Activated CD8-positive, alpha-beta T cell treated with anti-CD3 and anti-CD28 coated beads, Interleukin-2, amount 10 ng/mL, durations not matched to agents 7 days and 5 days (primary cell): ENCODE results near the gene MEGF6. TPM values are rescaled to one million over a fixed set of nuclear protein-coding genes. Genes with fewer than 3 reads are reported as not detected.

Experiments
- ATAC-seq: fragments of 150-1000 bp; cut with Tn5 transposase; one replicate; pipeline ENCODE4 v1.10.0; 2021; ENCODE audit warnings: moderate library complexity
- CTCF ChIA-PET: fragments of 350-600 bp; sonication (Branson Sonifier 250); formaldehyde crosslinking; loops from one replicate; lab custom pipeline; 2021; ENCODE audit warnings: antibody characterized with exemption; lab: Charles Lee
- POLR2A ChIA-PET: fragments of 350-600 bp; sonication (Branson Sonifier 250); formaldehyde crosslinking; loops from one replicate; lab custom pipeline; 2021; ENCODE audit warnings: antibody characterized with exemption; lab: Charles Lee
- DNase-seq: peaks from one replicate; pipeline ENCODE4 v3.0.0-alpha.2; 2020
- H3K27ac Mint-ChIP-seq: one replicate; pipeline ENCODE4 v1.8.0; 2021; ENCODE audit warnings: mild to moderate bottlenecking, mixed read lengths
- H3K27me3 Mint-ChIP-seq: one replicate; pipeline ENCODE4 v1.8.0; 2021; ENCODE audit warnings: low read depth, mixed read lengths
- H3K36me3 Mint-ChIP-seq: one replicate; pipeline ENCODE4 v1.8.0; 2021; ENCODE audit warnings: low read depth, mixed read lengths
- H3K4me1 Mint-ChIP-seq: one replicate; pipeline ENCODE4 v1.8.0; 2021; ENCODE audit warnings: low read depth, mixed read lengths
- H3K4me3 Mint-ChIP-seq: one replicate; pipeline ENCODE4 v1.8.0; 2021; ENCODE audit warnings: mild to moderate bottlenecking, mixed read lengths
- H3K9me3 Mint-ChIP-seq: one replicate; pipeline ENCODE4 v1.8.0; 2022; ENCODE audit warnings: mixed read lengths; ENCODE audit not compliant: insufficient read depth
- total RNA-seq, 2 experiments: library from RNA; stranded (reverse); gene quantifications; one replicate each; pipeline ENCODE4 v1.2.3, GENCODE V29; 2021

MEGF6 gene
- total RNA-seq, 2 experiments from 2014 or later = 7.1 to 8.3 TPM

DNA sequence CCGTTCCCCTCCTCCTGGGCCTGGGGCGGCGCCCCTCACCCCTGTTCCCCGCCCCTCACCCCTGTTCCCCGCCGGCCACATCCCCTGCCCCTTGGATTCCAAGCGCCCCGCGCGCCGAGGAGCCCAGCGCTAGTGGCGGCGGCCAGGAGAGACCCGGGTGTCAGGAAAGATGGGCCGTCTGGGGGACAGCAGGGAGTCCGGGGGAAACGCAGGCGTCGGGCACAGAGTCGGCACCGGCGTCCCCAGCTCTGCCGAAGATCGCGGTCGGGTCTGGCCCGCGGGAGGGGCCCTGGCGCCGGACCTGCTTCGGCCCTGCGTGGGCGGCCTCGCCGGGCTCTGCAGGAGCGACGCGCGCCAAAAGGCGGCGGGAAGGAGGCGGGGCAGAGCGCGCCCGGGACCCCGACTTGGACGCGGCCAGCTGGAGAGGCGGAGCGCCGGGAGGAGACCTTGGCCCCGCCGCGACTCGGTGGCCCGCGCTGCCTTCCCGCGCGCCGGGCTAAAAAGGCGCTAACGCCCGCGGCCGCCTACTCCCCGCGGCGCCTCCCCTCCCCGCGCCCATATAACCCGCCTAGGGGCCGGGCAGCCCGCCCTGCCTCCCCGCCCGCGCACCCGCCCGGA is 40.7 kb upstream of the MEGF6 start, which contains the start of gene TP73:
Gene TP73, plus strand, starts transcription at position 587 of the 618 bp plus-strand sequence. CDS start 29,850 bp downstream, outside the sequence.
- ATAC-seq = no peak
- ChIA-PET POLR2A (no interaction called here), CTCF (interaction anchor here (0.9 kb wide), 1 partner anchor 72 kb away, joined by 3 read pairs; no protein-coding TSS in a partner anchor)
- DNase-seq = no peak
- Mint-ChIP-seq H3K4me1 (peaks cover 30% of the 10 kb centered on the region), H3K36me3 (peaks cover 4% of the 10 kb centered on the region), H3K27ac (no peak within 1 kb of the TSS), H3K27me3 (peaks cover 33% of the 10 kb centered on the region), H3K4me3 (peak within 1 kb of the TSS; percentile 25), H3K9me3 (no peaks in the 10 kb centered on the region)

- ChIA-PET POLR2A (no interaction called here), CTCF (interaction anchor here (0.9 kb wide), 1 partner anchor 73 kb away, joined by 3 read pairs; no protein-coding TSS in a partner anchor)
- Mint-ChIP-seq H3K4me3 (peak overlapping the region; percentile 12), H3K9me3 (no peaks in the 10 kb centered on the region), H3K27me3 (peaks cover 33% of the 10 kb centered on the region), H3K36me3 (peaks cover 7% of the 10 kb centered on the region), H3K27ac (no peak overlapping the region), H3K4me1 (peaks cover 27% of the 10 kb centered on the region)
- DNase-seq (no peak), ATAC-seq (no peak)
Measured at GRCh38 chr1:3651026-3651929, 40.0 kb upstream of the MEGF6 start.

- ChIA-PET CTCF (no interaction called here), POLR2A (interaction anchor here (0.9 kb wide), 1 partner anchor 12 kb away, joined by 3 read pairs; no protein-coding TSS in a partner anchor)
- peaks cover 10% of the 10 kb centered on the region for H3K36me3 Mint-ChIP-seq
- H3K27me3 Mint-ChIP-seq = peaks cover 28% of the 10 kb centered on the region
- no peaks in the 10 kb centered on the region for H3K9me3 Mint-ChIP-seq
- DNase-seq (no peak), ATAC-seq (no peak)
- H3K4me1 Mint-ChIP-seq = peaks cover 24% of the 10 kb centered on the region
- peak overlapping the region; percentile 66 for H3K27ac Mint-ChIP-seq
- H3K4me3 Mint-ChIP-seq = peak overlapping the region; percentile 80
Measured at GRCh38 chr1:3650248-3651025, 39.1 kb upstream of the MEGF6 start.

- Mint-ChIP-seq H3K27me3 (peaks cover 24% of the 10 kb centered on the region), H3K9me3 (no peaks in the 10 kb centered on the region), H3K4me3 (peak within 1 kb of the TSS; percentile 80), H3K36me3 (peaks cover 14% of the 10 kb centered on the region), H3K4me1 (peaks cover 24% of the 10 kb centered on the region), H3K27ac (peak within 1 kb of the TSS; percentile 66)
- CTCF ChIA-PET = interaction anchor here (0.7 kb wide), 1 partner anchor 31 kb away, joined by 3 read pairs; no protein-coding TSS in a partner anchor
- ATAC-seq (peak; percentile 98), DNase-seq (peak; percentile 93)
- POLR2A ChIA-PET = interaction anchor here (0.9 kb wide), 1 partner anchor 11 kb away, joined by 3 read pairs; no protein-coding TSS in a partner anchor
Measured at GRCh38 chr1:3649342-3650247, 38.3 kb upstream of the MEGF6 start, which contains the start of gene WRAP73. Gene WRAP73 (minus strand): TSS chr1:3650103. CDS start chr1:3649999, 104 bp downstream.

GRCh38 chr1:3646596-3646995 is 35.3 kb upstream of the MEGF6 start:
- CTCF ChIA-PET = no interaction called here
- Mint-ChIP-seq H3K27me3 (peaks cover 10% of the 10 kb centered on the region), H3K27ac (no peak overlapping the region), H3K9me3 (no peaks in the 10 kb centered on the region), H3K4me3 (no peak overlapping the region), H3K36me3 (peaks cover 21% of the 10 kb centered on the region), H3K4me1 (peaks cover 24% of the 10 kb centered on the region)
- POLR2A ChIA-PET = interaction anchor here (0.8 kb wide), 1 partner anchor 36 kb away, joined by 3 read pairs; no protein-coding TSS in a partner anchor
- ATAC-seq (no peak), DNase-seq (no peak)

DNA sequence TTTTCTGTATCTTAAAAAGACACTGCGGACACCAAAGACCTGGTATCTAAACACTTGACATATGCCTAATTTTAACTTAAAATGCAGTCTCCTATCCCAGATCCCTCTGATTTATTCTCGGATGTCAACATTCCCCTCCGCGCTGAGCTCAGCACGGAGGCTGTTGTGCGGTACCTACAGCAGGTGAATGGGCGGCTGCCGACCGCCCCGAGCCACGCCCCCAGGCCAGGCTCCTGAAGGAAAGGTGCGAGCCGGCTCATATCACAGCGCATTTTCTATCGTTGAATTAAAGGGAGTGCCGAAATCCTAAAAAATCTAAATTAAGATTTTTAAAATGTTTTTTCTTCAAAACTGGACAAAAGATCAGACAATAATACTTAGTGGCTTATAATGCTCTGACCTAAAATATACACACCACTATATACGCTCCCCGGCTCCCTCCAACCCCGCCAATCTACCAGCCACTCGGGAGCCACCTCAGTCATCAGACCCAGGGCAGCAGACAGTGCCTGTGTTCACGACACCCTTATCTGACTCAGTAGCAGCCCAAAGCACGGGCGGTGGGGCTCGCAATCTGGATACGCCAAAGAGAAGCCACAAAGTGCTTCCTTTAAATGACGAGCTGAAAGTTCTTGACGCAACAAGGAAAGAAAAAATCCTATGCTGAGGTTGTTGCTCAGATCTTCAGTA is 34.5 kb upstream of the MEGF6 start:
- CTCF ChIA-PET = interaction anchor here (0.6 kb wide), 1 partner anchor 27 kb away, joined by 4 read pairs; no protein-coding TSS in a partner anchor
- H3K9me3 Mint-ChIP-seq = no peaks in the 10 kb centered on the region
- ATAC-seq (no peak), DNase-seq (no peak)
- H3K4me3 Mint-ChIP-seq = no peak overlapping the region
- H3K27me3 Mint-ChIP-seq = peaks cover 4% of the 10 kb centered on the region
- POLR2A ChIA-PET = interaction anchor here (0.8 kb wide), 1 partner anchor 36 kb away, joined by 3 read pairs; no protein-coding TSS in a partner anchor
- H3K36me3 Mint-ChIP-seq = peaks cover 21% of the 10 kb centered on the region
- H3K4me1 Mint-ChIP-seq = peaks cover 21% of the 10 kb centered on the region
- no peak overlapping the region for H3K27ac Mint-ChIP-seq

DNA sequence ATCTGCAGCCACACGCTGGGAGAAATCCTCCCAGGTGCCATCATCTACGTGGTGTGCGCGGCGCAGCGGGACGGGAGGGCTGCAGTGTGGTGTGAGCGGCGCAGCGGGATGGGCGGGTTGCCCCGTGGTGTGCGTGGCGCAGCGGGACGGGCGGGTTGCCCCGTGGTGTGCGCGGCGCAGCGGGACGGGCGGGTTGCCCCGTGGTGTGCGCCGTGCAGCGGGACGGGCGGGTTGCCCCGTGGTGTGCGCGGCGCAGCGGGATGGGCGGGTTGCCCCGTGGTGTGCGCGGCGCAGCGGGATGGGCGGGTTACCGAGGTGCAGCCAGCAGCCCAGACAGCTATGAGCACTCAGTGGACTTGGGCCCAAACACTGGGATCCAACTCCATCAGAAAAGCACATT is 33.9 kb upstream of the MEGF6 start:
- no peak overlapping the region for H3K4me3 Mint-ChIP-seq
- no peak overlapping the region for H3K27ac Mint-ChIP-seq
- peaks cover 2% of the 10 kb centered on the region for H3K27me3 Mint-ChIP-seq
- CTCF ChIA-PET = no interaction called here
- DNase-seq = no peak
- H3K36me3 Mint-ChIP-seq = peaks cover 21% of the 10 kb centered on the region
- ATAC-seq = no peak
- H3K4me1 Mint-ChIP-seq = peaks cover 19% of the 10 kb centered on the region
- POLR2A ChIA-PET = no interaction called here
- no peaks in the 10 kb centered on the region for H3K9me3 Mint-ChIP-seq

DNA sequence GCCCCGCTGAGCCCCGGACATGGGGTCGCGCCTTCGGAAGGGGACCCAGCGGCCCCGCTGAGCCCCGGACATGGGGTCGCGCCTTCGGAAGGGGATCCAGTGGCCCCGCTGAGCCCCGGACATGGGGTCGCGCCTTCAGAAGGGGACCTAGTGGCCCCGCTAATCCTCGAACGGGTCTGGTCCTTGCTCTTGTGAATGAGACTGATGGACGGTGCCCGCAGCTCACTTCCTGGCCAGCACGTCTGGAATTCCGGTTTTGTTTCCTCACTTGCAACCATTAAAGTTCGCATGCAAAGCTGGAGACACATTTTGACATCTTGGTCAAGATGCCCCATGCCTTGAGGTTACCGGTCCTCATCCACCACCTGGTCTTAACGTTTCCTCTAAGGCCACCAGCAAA is 33.0 kb upstream of the MEGF6 start:
- Mint-ChIP-seq H3K36me3 (peaks cover 21% of the 10 kb centered on the region), H3K27me3 (no peaks in the 10 kb centered on the region), H3K27ac (no peak overlapping the region), H3K9me3 (no peaks in the 10 kb centered on the region), H3K4me1 (peaks cover 16% of the 10 kb centered on the region), H3K4me3 (no peak overlapping the region)
- CTCF ChIA-PET = no interaction called here
- ATAC-seq (no peak), DNase-seq (no peak)
- POLR2A ChIA-PET = no interaction called here

DNA sequence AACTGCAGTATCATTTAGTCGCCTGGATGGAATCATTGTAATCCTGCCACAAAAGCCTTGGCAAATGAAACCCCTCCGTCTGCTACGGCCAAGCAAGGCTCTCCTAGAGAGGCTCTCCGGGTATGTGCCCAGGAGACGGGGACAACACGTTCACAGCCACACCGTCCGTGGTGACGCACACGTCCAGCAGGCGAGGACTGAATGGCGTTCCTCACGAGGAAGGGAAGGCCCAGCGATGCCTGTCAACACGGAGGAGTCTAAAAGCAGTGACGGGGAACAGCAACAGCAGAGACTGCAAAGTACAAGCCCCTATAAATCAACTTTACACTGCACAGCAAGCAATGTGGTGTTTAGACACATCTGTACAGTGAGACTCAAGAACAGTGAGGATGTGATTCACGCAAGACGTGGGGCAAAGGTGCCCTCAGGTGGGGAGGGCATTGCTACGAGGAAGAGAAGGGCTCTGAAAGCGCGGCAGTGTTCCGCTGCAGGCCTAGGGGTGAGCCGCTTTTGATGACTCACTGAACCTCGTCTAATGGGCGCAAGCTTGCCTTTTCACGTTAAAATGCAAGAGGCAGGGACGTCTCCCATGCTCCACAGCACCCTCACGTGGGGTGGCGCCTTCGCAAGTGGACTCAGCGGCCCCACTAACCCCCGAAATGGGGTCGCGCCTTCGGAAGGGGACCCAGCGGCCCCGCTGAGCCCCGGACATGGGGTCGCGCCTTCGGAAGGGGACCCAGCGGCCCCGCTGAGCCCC is 31.8 kb upstream of the MEGF6 start:
- DNase-seq (no peak), ATAC-seq (no peak)
- H3K9me3 Mint-ChIP-seq = no peaks in the 10 kb centered on the region
- no peak overlapping the region for H3K4me3 Mint-ChIP-seq
- peaks cover 21% of the 10 kb centered on the region for H3K36me3 Mint-ChIP-seq
- peaks cover 5% of the 10 kb centered on the region for H3K4me1 Mint-ChIP-seq
- H3K27ac Mint-ChIP-seq = no peak overlapping the region
- H3K27me3 Mint-ChIP-seq = no peaks in the 10 kb centered on the region
- ChIA-PET POLR2A (no interaction called here), CTCF (no interaction called here)
